GM21576 (cell line): ENCODE measurements around the gene CD160.
A peak's percentile ranks its signal among the peaks of the same experiment; 100 is the strongest.
"Not testable (repeated sequence)": the region's sequence is repeated elsewhere in the genome, so short reads cannot be mapped to it uniquely, and the experiment has no call there.

ENCODE experiments used
- ATAC-seq: cut with Tn5 transposase; IDR thresholded peaks from one replicate; pipeline ENCODE4 v1.9.1; 2021; ENCODE audit warnings: mild to moderate bottlenecking, moderate library complexity; ENCODE audit not compliant: unreplicated experiment

Gene CD160, protein sequence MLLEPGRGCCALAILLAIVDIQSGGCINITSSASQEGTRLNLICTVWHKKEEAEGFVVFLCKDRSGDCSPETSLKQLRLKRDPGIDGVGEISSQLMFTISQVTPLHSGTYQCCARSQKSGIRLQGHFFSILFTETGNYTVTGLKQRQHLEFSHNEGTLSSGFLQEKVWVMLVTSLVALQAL

DNA sequence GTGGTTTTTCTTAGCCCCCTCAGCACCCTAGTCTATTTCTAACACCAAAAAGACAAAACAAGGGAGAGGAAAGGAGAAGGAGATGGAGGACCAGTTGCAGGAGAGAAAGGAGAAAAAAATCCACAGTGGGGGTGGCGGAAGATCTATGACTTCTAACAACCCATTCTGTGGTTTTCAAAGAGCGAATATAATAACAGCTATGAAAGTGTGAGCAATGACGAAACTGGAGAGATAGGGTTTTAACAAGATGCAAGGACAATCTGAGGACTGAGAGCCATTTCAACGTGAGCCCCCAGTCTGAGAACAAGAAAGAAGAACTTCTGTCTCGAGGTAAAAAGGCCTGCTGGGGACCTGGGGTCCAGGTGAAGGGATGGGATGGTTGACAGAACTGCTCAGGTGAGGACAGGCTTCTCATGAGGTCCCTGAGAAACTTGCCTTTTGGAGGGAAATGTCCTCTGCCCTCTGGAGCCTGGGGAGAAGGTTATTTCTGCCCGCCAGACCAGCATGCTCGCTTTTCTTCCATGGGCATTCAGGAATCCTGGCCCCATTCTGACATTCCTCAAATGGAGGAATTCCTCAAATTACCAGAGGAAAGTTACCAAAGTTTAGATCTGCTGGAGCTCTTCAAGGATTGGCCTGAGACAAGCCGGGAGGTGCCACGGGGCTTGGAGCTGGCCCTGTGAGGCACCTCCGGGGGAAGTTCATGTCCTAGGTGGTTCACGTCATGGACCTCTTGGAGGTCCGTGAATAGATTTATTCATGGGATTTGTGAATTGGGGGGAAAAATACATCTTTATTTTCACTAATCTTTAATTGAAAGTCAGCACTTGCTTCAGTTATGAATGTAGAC, at the start of gene CD160:
Gene CD160 (plus strand): TSS at position 270 of the 850 bp plus-strand sequence. CDS start 8,829 bp downstream, outside the sequence.
- no peak for ATAC-seq

DNA sequence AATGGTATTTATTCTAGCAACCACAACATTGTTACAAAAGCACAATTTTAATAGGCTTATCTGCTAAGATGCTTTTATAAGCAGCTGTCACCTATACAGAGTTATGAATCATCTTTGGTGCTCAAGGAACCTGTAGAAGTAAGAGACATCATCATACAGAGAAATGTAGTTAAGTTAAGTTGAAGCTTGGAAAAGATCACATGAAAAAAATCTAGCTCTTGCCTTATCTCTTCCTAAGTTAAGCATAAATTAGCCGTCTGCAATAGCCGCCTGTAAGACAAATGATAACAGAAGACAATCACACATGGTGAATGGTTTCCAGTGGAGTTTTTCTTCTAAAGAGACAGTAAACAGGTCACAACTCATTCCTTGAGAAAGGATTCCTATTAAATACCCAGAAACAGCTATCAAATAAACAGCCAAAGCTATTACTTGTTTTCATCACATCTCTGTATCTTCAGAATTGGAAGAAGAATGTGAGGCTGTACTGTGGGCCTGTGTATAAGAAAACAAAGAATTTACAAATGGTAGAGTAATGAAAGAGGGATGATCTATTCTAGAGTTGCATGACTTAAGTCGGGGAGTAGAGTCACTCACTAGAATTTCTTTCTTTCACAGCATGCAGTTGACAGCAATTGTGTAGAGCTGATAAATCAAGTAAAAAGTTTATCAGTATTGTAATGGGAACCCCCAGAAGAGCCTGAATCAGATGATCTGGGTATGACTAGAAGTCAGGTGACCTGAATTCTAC, 48.1 kb upstream of the CD160 start:
- not testable (repeated sequence) for ATAC-seq

DNA sequence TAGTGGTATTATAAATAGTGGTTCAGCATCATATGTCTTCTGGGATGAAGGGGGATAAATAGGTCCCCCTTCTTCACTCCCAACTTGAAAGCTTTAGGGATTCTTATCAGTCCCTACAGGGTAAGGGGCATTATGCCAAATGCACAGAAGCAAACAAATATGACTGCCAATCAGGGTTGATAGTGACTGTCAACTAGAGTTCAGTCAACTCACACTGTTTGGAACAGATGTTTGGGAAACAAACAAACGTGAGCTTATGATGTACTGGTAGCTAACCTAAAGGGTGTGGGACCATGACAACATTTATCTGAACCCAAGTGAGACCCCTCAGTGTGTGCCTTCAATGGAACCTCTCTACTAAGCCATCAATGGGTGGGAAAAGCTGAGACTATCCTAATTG, 46.1 kb upstream of the CD160 start:
- not testable (repeated sequence) for ATAC-seq

DNA sequence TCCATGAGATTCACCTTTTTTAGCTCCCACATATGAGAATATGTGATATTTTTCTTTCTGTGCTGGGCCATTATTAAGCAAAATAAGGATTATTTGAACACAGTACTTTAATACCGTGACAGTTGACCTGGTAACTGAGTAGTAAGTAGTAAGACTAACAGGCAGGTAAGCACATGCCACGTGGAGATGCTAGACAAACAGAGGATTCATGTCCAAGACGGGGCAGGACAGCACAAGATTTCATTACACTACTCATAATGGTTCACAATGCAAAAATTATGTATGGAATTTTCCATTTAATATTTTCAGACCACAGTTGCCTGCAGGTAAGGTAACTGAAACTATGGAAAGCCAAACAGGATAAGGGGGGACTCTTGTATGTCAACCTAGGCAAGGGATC, 34.4 kb upstream of the CD160 start:
- ATAC-seq, result not testable (repeated sequence)

DNA sequence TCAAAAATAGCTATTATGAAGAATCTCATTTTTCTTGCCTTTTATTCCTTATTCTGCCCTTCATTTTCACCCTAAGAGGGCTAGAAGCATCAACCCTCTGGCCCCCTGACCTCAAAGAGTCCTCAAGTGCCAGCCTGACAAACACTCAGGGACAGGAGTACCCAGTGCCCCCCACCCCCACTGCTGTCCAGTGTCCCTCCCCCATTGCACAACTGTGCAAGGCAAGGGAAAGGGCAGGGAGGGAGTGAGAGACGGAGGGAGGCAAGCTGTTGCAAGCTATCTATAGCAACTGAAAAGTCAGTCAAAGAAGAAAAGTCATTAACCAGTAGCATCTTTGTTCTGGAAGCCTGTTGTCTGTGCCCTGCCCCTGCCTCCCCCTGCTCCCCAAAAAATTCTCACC, 33.2 kb upstream of the CD160 start:
- ATAC-seq, result not testable (repeated sequence)

DNA sequence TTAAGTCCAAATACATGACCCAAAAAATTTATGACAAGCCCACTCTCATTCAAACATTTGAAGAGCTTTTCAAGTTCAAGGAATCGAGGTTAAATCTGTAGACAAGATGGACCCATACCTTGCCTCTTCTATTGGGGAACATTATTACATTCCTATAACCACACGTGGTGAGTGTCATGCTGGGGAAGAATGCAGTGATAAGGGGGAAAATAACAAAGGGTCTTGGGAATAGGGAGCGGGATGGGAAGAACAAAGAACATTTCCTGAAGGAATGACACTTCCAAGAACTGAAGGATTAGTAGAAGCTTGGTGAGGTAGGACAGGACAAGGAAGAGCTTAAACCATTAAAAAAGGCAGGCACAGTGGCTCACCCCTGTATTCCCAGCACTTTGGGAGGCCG, 31.0 kb upstream of the CD160 start:
- no peak for ATAC-seq

DNA sequence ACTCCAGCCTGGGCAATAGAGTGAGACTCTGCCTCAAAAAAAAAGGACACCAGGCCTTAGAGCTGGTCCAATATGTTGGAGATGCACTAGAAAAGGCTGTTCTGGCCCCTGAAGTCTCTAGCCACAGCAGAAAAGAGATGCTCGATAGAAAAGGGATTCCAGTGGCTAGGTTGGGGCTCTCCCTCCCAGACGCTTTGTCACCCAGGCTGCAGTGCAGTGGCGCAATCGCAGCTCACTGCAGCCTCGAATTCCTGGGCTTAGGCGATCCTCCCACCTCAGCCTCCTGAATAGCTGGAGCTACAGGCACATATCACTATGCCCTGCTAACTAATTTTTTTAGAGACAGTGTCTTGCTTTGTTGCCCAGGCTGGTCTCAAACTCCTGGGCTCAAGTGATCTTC, 30.4 kb upstream of the CD160 start:
- no peak for ATAC-seq

DNA sequence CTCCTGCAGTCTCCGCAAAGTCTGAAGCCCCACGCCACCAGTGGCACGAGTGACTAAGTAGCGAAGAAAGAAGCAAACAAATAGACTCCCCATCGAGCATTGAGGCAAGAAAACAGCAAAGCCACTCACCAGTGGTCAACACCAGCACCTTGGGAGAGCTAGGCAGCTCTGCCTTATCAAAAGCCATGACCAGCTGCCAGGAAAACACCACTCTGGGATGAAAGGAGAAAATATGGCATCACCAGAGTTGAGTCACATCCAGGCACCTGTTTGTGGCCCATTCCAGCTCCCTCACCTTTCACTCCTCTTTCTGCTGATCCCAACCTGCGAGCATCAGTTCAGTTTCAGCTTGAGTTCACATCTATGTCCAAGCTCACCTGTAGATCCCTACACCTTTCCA, 29.4 kb upstream of the CD160 start:
- no peak for ATAC-seq

DNA sequence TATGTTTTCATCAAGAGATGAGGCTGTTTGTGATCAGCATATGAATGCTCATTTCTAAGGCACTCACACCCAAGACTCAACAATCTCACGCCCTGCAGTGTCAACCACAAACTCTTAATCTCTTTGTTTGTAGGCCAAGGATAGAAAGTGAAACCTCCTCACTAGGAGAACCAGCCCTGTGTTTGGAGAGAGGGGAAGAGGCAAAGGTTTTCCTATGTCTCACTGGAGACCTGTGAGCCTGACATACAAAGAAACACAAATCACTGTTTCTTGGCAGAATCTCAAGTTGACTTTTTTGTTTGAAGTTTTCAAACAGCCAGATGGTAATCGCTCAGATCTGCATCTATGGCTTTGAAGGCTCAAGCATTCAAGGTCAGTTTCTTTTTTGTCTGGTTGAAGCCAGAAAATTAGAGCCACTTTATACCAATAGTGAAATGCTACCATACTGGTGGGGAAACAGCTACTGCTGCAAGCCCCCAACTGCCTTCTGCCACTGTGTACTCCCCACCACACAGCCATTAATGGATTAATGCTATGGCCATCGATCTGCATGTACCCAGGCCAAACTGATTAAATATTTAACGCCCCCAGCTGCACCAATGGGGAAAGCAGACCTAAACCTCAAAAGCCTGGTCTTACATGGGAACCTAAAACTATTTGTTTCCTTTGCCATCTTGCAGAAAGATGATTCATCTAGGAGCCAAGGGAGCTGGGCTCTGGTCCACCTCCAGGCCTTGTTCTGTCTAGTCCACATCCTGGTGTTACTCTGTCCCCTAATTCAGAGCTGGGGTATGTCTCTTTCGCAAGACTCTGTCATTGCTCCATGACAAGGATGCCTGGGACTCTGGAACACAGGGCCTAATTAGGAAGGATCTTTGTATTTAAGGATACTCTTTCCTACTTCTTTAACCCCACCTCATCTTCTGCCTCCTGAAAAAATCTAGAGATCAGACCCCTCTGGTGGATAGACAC, 28.4 kb upstream of the CD160 start:
- peak; percentile 56 for ATAC-seq

DNA sequence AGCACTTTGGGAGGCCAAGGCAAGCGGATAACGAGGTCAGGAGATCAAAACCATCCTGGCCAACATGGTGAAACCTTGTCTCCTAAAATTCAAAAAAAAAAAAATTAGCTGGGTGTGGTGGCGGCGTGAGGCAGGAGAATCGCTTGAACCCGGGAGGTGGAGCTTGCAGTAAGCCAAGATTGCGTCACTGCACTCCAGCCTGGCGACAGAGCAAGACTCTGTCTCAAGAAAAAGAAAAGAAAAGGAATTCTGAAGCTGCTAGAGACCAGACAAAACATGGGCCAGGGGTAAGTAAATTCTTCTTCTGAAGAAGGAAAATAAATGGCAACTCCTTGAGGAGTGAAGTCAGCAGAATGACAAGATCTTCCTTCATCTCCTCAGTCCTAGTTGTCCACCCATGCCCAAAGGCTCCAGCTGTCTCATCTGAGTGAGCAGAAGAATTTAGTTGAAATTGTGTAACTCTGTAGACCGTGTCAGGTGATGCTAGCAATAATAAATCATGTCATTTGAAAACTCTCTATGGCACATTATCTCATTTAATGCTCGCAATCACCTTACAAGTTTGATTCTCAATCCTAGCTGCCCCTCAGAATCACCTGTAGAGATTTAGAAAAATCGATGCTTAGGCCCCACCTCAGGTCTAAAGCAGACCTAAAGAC, 26.4 kb upstream of the CD160 start:
- no peak for ATAC-seq

DNA sequence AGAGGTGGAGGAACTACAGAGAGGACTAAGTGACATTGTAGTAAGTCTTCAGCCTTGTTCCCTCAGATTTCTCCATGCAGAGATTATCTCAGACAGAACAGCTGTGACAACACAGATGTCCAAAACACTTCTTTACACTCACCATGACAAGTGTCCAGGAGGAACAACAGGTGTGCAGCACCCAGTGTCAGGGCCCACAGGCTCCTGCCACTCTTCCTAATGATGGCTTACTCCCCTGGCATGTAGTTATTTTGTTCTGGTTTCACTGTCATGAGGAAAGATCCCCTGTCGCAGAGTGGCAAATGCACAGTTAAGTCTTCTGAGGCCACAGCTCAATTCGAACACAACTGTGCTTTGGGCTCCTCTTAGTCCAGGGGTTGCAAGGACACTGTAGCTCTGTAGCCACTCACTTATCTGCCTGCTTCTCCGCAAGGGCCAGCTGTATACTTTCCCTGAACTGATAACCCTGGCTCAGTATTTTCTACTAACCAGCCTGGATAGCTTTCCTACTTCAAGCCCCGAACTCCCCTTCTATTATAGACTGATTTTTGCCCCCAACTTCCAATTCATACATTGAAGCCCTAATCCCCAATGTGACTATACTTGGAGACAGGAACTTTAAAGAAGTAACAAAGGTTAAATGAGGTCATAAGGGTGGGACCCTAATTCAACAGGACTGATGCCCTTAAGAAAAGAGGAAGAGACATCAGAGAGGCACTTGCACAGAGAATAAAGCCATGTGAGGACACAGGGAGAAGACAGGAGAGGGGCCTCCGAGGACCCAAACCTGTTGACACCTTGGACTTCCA, 23.3 kb upstream of the CD160 start:
- no peak for ATAC-seq

DNA sequence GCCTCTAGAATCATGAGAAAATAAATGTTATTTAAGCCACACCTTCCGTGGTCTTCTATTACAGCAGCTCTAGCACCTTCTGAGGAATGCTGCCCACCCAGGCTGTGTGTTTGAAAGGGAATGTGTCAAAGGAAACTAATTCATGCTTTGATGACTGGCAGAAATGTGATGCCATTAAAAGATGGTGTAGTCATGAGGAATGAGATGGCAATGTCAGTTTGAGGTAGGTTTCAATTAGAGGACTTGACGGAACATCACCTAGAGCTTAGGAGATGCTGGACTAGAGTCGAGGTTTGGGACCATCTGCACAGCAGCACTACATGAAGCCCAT, 22.7 kb upstream of the CD160 start:
- ATAC-seq, result no peak

DNA sequence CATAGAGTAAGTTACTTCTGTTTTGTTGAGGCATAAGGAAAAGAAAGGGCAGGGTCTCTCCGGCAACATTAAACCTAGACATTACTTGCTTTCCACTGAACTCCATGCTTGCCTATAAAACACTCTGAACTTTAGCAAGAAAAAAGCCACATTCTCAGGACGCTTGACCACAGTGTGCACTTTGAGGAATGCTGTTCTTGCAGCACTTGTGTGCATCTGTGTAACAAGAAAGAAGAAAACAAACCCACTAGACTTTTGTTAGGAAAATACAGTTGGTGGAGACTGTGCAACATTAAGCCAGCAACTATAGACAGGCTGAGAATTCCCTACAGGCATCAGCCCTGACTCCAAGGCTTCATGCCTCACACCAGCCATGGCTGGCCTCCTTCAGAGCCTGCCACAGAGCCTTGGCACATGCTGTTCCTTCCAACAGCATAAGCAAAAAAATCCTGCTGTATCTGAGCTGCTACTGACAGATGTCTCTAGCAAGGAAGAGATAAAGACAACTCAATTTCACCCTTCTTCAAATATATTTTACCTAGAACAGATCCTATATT, 17.9 kb upstream of the CD160 start:
- ATAC-seq, result no peak

DNA sequence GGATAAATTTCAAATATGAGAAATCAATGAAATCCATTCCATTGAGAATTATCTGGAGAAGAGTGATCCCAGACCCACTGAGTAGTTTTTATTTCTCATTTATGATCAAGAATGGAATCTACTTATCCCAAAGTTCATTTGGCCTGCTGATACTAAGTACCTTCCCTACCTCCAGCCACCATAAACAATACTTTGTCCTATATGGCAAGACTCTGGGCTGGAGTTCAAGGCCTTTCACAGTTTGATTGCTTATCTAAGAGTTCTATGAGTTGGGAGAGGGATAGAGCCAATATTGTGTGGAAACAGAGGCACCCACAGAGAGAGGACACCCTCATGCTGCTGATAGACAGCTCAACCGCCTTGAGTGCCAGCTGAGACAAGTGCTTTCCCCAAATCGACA, 17.2 kb upstream of the CD160 start:
- no peak for ATAC-seq

DNA sequence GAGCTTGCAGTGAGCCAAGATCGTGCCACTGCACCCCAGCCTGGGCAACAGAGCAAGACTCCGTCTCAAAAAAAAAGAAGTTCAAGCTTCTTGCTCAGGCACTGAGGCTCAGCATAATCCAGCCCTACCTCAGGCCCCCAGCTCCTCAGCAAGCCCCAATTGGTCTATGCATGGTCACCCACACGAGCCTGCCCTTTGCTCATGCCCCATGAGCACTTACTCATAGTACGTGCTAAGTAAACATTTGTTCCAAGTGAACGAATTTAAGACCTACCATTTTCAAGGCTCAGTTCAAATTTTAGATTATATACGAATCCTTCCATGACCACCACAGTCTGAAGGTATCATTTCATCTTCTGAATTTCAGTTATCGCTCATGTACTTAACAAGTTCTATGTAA, 16.5 kb upstream of the CD160 start:
- ATAC-seq, result no peak

DNA sequence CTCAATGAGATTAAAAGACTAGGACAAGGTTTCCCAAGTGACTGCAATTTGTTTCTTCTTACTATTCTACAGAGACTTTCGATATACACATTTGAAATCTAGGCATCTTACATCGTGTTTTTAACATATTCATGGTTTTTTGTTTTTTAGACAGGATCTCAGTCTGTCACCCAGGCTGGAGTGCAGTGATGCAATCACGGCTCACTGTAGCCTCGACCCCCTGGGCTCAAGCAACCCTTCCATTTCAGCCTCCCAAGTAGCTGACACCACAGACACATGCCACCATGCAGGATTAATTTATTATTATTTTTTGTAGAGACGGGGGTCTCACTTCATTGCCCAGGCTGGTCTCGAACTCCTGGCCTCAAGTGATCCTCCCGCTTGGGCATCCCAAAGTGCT, 13.7 kb upstream of the CD160 start:
- no peak for ATAC-seq

DNA sequence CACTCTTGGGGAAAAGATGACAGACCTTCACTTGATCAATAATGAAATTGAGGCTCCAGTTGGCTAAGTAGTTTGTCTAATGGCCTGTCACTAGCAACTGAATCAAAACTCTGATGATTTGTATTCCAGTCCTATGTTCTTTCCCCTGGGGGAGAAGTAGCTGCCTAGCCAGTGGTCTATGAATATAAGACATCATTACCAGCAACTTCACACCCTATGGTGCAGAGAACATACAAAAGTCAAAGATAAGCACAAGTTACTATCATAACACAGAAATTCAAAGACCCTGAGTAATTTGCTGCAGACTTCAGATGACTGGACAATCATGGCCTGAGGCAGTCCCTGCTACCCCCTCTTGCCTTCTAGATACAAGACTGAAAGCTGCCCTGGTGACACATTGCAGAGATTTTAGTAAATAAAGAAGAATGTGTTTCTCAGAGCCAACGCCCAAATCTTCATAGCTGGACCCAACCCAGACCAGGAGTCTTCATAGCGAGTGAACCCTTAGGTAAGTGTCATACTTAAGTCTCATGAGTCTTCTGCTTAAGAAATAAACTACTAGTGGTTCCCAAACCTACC, 13.1 kb upstream of the CD160 start:
- no peak for ATAC-seq

DNA sequence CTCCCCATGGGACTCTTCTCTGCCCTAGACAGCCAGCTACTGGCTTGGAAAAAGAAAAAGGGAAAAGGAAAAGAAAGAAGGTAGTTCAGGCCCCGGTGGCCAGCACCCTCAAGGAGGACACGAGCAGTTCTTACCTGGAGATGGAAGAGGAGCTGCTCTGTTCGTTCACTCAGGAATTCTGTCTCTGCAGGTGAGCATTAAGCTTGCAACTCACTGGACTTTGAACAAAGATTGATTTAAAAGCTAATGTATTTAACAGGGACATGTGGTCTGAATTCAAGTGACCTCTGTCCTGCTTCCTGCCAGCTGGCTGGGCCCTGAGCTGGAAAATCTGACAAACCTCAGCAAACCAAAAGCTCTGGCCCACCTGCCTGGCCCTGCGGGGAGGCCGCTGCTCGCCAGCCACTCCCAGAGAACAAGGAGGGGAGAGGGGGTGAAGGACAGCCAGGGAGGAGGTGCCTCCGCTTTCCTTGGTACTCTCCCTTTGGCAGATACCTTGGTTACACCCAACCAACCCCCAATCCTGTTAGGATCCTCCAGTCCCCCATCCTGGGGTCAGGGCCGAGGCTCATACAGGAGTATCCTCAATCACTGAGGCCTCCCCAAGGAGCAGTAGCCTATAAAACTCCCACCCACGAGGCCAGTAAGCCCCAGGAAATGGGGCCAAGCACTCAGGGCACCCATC, 12.0 kb upstream of the CD160 start, which contains the start of gene PDZK1:
Gene PDZK1 (minus strand): TSS at position 186 of the 685 bp plus-strand sequence. CDS start 19,347 bp downstream, outside the sequence.
- no peak for ATAC-seq
